Measurements from ENCODE around the gene SRSF7. TPM values are rescaled to one million over a fixed set of nuclear protein-coding genes. Genes with fewer than 3 reads are reported as not detected.
"Not testable (repeated sequence)": the region's sequence is repeated elsewhere in the genome, so short reads cannot be mapped to it uniquely, and the experiment has no call there.

SRSF7 gene
- polyA plus RNA-seq, 1 donor (not counting 4 experiments of a cell fraction or from before 2014, with no cell fraction given), result 316 TPM

GRCh38 chr2:38706846-38707345 is 44.3 kb downstream of the SRSF7 start:
- no peaks in the 10 kb centered on the region for H3K36me3 ChIP-seq (ENCODE audit: control insufficient read depth in 2 of 2, extremely low read depth in 1 of 2, insufficient read depth in 2 of 2, low read length in 2 of 2)
- no peaks in the 10 kb centered on the region for H3K79me2 ChIP-seq (ENCODE audit: control insufficient read depth, insufficient read depth, low read length)
- no peaks in the 10 kb centered on the region for H3K9me1 ChIP-seq (ENCODE audit: control insufficient read depth, extremely low read depth, insufficient read depth, low read length)
- dilution Hi-C loops (cut with MboI; ENCODE audit: extremely low pct_ligation_motif_present, low sequenced_read_pairs), result loop anchor here (25.0 kb wide), 1 partner anchor 95 kb away; the partner anchor contains the start of gene HNRNPLL
- DNase-seq (ENCODE audit: low read depth, low spot score) (no peak), FAIRE-seq (no peak)
- H3K27me3 ChIP-seq (ENCODE audit: control insufficient read depth, extremely low read depth, insufficient read depth, low read length), result no peaks in the 10 kb centered on the region
- no peaks in the 10 kb centered on the region for H4K20me1 ChIP-seq (ENCODE audit: control insufficient read depth, extremely low read depth, insufficient read depth, low read length)
- no peak overlapping the region for H3K4me2 ChIP-seq (ENCODE audit: control insufficient read depth, extremely low read depth, insufficient read depth, low read depth, low read length)
- no peak overlapping the region for H2AFZ ChIP-seq (ENCODE audit: control insufficient read depth, low read length)
- H3K27ac ChIP-seq (ENCODE audit: control insufficient read depth, insufficient read depth, low read length), result no peak overlapping the region
- no peaks in the 10 kb centered on the region for H3K9me3 ChIP-seq (ENCODE audit: control insufficient read depth, low read depth, low read length)
- H3K4me1 ChIP-seq (ENCODE audit: control insufficient read depth, extremely low read depth, insufficient read depth, low read length), result no peaks in the 10 kb centered on the region
- no peak for TF ChIP-seq EZH2 (IDR thresholded peaks at IDR 0.05; ENCODE audit: low read length)
- TF ChIP-seq CTCF (optimal IDR thresholded peaks at IDR 0.05 in 1 of 3, IDR thresholded peaks at IDR 0.05 in 1 of 3, conservative IDR thresholded peaks at IDR 0.05 in 1 of 3; ENCODE audit: extremely low read depth in 1 of 3, insufficient read depth in 2 of 3, low read length in 3 of 3), result no peak
- no peak overlapping the region for H3K4me3 ChIP-seq (ENCODE audit: control insufficient read depth in 2 of 3, extremely low read depth in 1 of 3, insufficient read depth in 2 of 3, low read depth in 1 of 3, low read length in 3 of 3)
- no peak overlapping the region for H3K9ac ChIP-seq (ENCODE audit: control insufficient read depth, extremely low read depth, insufficient read depth, low read length)

GRCh38 chr2:38704664-38705063 is 46.5 kb downstream of the SRSF7 start:
- TF ChIP-seq EZH2 (IDR thresholded peaks at IDR 0.05; ENCODE audit: low read length) (no peak), CTCF (optimal IDR thresholded peaks at IDR 0.05 in 1 of 3, IDR thresholded peaks at IDR 0.05 in 1 of 3, conservative IDR thresholded peaks at IDR 0.05 in 1 of 3; ENCODE audit: extremely low read depth in 1 of 3, insufficient read depth in 2 of 3, low read length in 3 of 3) (no peak)
- no peaks in the 10 kb centered on the region for H3K4me1 ChIP-seq (ENCODE audit: control insufficient read depth, extremely low read depth, insufficient read depth, low read length)
- no peaks in the 10 kb centered on the region for H3K79me2 ChIP-seq (ENCODE audit: control insufficient read depth, insufficient read depth, low read length)
- H3K4me3 ChIP-seq (ENCODE audit: control insufficient read depth in 2 of 3, extremely low read depth in 1 of 3, insufficient read depth in 2 of 3, low read depth in 1 of 3, low read length in 3 of 3), result no peak overlapping the region
- no peaks in the 10 kb centered on the region for H3K9me1 ChIP-seq (ENCODE audit: control insufficient read depth, extremely low read depth, insufficient read depth, low read length)
- H3K27me3 ChIP-seq (ENCODE audit: control insufficient read depth, extremely low read depth, insufficient read depth, low read length), result no peaks in the 10 kb centered on the region
- no peaks in the 10 kb centered on the region for H3K36me3 ChIP-seq (ENCODE audit: control insufficient read depth in 2 of 2, extremely low read depth in 1 of 2, insufficient read depth in 2 of 2, low read length in 2 of 2)
- H3K27ac ChIP-seq (ENCODE audit: control insufficient read depth, insufficient read depth, low read length), result no peak overlapping the region
- no peaks in the 10 kb centered on the region for H4K20me1 ChIP-seq (ENCODE audit: control insufficient read depth, extremely low read depth, insufficient read depth, low read length)
- H3K9ac ChIP-seq (ENCODE audit: control insufficient read depth, extremely low read depth, insufficient read depth, low read length), result no peak overlapping the region
- DNase-seq (ENCODE audit: low read depth, low spot score) (no peak), FAIRE-seq (no peak)
- dilution Hi-C loops (cut with MboI; ENCODE audit: extremely low pct_ligation_motif_present, low sequenced_read_pairs), result loop anchor here (25.0 kb wide), 1 partner anchor 92 kb away; the partner anchor contains the start of gene HNRNPLL
- no peaks in the 10 kb centered on the region for H3K9me3 ChIP-seq (ENCODE audit: control insufficient read depth, low read depth, low read length)
- no peak overlapping the region for H2AFZ ChIP-seq (ENCODE audit: control insufficient read depth, low read length)
- no peak overlapping the region for H3K4me2 ChIP-seq (ENCODE audit: control insufficient read depth, extremely low read depth, insufficient read depth, low read depth, low read length)

GRCh38 chr2:38703336-38703735 is 47.8 kb downstream of the SRSF7 start:
- H2AFZ ChIP-seq (ENCODE audit: control insufficient read depth, low read length); H3K36me3 ChIP-seq (ENCODE audit: control insufficient read depth in 2 of 2, extremely low read depth in 1 of 2, insufficient read depth in 2 of 2, low read length in 2 of 2); H3K79me2 ChIP-seq (ENCODE audit: control insufficient read depth, insufficient read depth, low read length); H3K4me2 ChIP-seq (ENCODE audit: control insufficient read depth, extremely low read depth, insufficient read depth, low read depth, low read length); H3K4me3 ChIP-seq (ENCODE audit: control insufficient read depth in 2 of 3, extremely low read depth in 1 of 3, insufficient read depth in 2 of 3, low read depth in 1 of 3, low read length in 3 of 3); H3K9ac ChIP-seq (ENCODE audit: control insufficient read depth, extremely low read depth, insufficient read depth, low read length); FAIRE-seq; H3K4me1 ChIP-seq (ENCODE audit: control insufficient read depth, extremely low read depth, insufficient read depth, low read length); H3K9me3 ChIP-seq (ENCODE audit: control insufficient read depth, low read depth, low read length); H3K9me1 ChIP-seq (ENCODE audit: control insufficient read depth, extremely low read depth, insufficient read depth, low read length); H3K27ac ChIP-seq (ENCODE audit: control insufficient read depth, insufficient read depth, low read length); H3K27me3 ChIP-seq (ENCODE audit: control insufficient read depth, extremely low read depth, insufficient read depth, low read length); DNase-seq (ENCODE audit: low read depth, low spot score); H4K20me1 ChIP-seq (ENCODE audit: control insufficient read depth, extremely low read depth, insufficient read depth, low read length): not testable (repeated sequence)
- dilution Hi-C loops (cut with MboI; ENCODE audit: extremely low pct_ligation_motif_present, low sequenced_read_pairs), result loop anchor here (25.0 kb wide), 1 partner anchor 91 kb away; the partner anchor contains the start of gene HNRNPLL

Measured in keratinocyte (primary cell).